Globus pallidus (tissue), 1 donor: ENCODE results near the gene FHL1.
A peak's percentile ranks its signal among the peaks of the same experiment; 100 is the strongest.

Source experiments
- DNase-seq: peaks from one replicate; pipeline ENCODE4 v3.0.0-alpha.2; 2015; ENCODE audit warnings: low spot score

The FHL1 gene

GRCh38 chrX:136185401-136186022 lies 38.2 kb downstream of the FHL1 start:
- no peak for DNase-seq

GRCh38 chrX:136186023-136186413 lies 38.7 kb downstream of the FHL1 start:
- DNase-seq: no peak

- DNase-seq: no peak
Observed at GRCh38 chrX:136189222-136189621, 41.9 kb downstream of the FHL1 start.

DNA sequence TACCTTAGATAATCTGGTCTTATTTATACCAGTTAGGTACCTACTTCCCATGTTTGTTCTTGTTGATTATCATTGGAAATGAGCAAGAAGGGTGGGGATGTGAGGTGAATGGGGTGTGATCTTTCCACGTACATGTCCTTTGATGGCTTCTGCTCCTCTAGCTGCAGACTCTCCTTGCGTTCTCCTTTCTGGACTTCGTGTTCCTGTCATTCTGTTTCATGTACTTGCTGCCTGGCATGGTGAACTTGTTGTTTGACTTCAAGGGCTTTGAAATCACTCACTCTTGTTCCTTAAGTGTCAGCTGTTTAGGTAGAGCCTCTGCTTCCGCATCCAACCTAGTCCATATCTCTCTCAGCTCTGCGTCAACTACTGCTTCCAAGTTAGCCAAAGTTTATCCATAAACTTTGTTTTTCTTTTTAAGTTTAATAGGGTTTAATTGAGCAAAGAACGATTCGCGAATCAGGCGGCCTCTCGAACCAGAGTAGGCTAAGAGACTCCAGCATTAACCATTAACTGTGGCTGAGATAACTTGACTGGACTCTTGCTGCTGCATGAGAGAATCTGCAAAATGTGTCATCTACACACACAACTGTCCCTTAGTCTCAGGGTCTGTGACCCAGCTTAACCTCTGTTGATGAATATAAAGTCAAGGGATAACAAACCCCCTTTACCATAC lies 42.8 kb downstream of the FHL1 start:
- DNase-seq: no peak

DNA sequence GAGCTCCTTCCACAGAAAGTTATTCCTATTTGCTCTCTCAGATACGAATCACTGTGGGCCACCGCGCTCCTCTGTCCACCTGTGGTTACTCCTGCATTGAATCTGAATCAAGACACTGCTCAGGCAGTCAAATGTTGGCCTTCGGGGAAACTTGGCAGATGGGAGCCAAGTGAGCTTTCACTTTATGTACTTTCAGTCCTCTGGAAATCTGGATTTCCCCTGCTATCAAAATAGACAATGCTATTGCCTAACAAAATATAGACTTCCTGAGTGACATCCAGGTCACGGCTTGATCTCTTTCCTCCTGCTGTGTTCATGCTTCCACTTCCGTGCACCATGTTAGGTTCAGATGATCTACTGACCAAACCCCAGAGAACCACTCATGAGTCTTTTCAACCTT lies 43.8 kb downstream of the FHL1 start:
- DNase-seq: no peak

GRCh38 chrX:136192135-136192534 lies 44.8 kb downstream of the FHL1 start:
- DNase-seq: no peak

- no peak for DNase-seq
Observed at GRCh38 chrX:136192839-136193414, 45.6 kb downstream of the FHL1 start.

DNA sequence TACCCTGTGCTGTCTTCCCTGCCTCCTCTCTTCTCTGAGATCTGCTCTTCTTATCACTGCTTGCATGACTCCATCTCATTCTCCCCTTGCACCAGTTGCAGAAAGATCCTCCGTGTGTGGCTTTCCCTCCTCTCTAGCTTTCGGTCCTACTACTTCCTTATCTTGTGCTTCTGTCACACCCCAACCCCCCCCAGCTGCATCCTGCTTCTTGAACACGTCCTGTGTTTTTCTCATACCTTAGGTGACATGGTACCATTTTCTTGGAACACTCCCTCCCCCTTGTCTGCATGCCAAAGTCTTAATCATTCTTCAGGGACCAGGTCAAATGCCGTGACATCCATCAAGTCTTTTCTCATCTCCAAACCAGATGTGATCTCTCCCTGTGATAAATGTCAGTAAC lies 46.4 kb downstream of the FHL1 start:
- no peak for DNase-seq

DNA sequence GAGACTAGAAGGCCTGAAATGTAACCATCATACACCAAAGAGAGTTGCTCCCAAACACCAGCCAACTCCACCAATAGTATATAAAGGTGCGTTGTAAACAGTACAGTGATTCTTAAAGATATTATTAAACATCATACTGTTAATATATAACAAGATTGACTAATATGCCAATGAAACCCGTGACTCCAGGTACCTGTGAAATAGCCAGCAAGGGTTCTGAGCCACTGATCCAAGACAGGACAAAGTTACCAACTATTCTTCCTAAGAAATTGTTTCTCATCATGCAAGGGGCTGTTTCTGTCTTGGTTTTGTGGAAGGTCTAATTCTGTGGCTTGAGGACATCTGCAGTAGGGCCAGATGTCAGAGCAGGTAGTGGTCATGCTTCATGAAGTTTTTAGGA lies 47.2 kb downstream of the FHL1 start:
- DNase-seq: no peak

DNA sequence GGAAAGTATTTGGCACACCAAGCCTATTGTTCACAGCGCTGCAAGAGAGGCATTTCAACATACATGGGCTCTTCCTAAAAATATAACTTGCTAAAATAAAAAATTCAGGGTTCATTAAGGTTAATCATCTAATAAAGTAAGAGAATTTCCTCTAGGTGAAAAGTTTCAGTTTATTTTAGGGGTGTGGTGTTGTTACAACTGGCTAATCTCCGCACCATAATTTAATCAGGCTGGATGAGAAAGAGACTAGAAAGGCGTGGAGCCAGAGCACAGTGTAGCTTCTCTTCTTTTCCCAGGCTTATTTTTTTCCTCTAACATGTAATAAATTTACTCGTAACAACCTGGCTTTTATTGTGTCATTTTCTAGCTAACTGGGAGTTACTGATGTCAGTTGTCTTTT lies 47.9 kb downstream of the FHL1 start:
- no peak for DNase-seq

- DNase-seq: no peak
Observed at GRCh38 chrX:136196691-136197155, 49.4 kb downstream of the FHL1 start.

DNA sequence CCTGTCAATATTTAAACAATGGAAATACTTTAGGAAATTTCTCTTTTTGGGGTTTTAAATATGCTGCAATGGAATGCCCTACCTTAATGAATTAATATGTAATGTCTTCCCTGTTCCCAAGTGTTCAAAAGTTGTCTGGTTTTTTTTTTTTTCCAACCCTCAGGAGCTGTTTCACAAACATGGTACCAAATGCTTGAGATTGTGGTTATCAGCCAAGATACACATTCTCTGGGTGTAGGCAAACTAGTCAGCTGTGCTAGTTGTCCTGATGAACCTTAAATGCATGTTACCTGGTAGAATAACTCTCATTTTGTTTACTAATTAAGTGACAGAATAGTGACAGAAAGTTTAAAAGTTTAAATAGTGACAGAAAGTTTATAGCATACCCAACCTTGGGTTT lies 50.7 kb downstream of the FHL1 start:
- no peak for DNase-seq

DNA sequence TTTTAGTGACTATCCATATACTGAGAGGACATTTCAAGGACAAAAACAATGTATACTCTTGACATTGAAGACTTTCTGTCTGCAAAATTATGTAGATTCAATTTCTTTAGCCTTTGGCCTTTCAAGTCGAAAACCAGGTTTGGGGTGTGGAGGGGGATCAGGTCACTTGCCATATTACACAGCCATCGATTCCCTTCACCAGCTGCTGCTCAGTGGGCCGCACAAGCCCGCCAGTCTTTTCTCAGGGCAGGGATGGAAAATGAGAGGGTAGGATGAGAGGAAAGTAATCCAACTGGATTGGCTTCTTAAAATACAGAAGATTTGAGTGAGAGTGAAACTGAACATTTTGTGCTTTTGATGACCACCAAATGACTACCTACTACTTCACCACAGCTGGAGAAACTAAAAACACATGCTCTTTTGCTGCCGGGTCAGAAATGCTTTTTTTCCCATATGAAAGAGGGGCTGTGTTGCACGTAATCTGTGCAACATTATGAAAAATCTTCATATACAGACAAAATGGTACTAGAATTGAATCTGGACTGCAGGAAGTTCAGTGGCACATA lies 51.4 kb downstream of the FHL1 start:
- DNase-seq: no peak

- DNase-seq: no peak
Observed at GRCh38 chrX:136199365-136199764, 52.0 kb downstream of the FHL1 start.

- DNase-seq: peak; percentile 6
Observed at GRCh38 chrX:136200466-136200865, 53.1 kb downstream of the FHL1 start.

DNA sequence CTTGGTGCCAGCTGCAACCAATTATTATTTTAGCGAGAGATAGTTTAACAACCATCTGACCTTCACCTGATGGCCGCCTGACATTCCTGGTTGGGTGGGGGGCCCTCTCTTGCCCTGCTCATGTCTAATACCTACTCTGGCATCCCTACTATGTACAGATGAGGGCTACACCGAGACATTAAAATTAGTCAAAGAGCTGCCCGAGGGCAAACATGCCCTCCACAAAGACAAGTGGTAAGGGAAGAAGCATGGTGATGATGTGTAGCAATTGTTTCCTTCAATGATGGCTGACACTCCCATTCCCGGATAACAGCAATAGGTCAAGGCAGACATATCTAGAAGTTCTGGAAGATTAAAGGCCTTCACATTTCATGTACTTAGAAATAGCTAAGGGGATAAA lies 54.3 kb downstream of the FHL1 start:
- DNase-seq: no peak

- DNase-seq: no peak
Observed at GRCh38 chrX:136202889-136203288, 55.6 kb downstream of the FHL1 start.

GRCh38 chrX:136203438-136203837 lies 56.1 kb downstream of the FHL1 start:
- no peak for DNase-seq

- DNase-seq: no peak
Observed at GRCh38 chrX:136203951-136204350, 56.6 kb downstream of the FHL1 start.

DNA sequence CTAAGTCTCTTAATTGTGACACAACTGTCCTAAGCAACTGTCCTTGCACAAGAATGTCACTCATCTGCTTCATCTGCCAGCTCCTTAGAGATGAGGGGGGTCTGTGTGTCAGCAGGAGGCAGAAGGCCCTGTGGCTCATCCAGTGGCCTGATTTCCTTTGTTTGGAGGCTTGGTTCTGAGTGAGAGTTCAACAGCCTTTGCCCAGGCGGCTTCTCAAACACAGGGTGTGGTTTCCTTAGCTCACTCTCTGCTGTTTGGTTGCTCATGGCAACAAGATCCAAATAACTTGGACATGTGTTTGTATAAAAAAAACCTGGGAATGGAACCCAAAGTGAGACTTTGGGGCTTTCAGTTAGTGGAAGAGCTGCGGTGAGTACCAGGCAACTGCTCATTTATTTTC lies 57.2 kb downstream of the FHL1 start:
- DNase-seq: no peak

DNA sequence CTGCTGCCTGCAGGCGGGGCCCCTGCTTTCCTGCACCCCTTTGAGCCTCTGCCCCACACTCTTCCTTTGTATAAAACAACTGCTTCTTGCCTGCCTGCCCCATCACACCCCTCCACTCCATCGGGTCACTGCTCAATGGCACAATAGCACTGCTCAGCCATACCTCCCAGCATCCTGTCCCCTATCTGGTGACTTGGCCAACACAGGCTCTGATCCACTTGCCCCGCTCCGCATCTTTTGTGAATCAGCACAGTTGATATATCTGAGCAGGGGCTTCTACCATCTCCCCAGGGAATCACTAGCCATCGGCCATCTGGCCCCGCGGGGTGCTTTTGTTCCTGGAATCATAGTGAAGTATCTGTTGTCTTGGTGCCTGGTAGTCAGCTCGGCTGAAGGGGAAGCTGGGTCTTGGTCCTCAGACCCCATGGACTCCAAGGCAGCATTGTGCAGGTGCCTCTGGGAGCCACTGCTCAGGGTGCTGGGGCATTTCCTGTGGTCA lies 58.6 kb downstream of the FHL1 start:
- DNase-seq: no peak

DNA sequence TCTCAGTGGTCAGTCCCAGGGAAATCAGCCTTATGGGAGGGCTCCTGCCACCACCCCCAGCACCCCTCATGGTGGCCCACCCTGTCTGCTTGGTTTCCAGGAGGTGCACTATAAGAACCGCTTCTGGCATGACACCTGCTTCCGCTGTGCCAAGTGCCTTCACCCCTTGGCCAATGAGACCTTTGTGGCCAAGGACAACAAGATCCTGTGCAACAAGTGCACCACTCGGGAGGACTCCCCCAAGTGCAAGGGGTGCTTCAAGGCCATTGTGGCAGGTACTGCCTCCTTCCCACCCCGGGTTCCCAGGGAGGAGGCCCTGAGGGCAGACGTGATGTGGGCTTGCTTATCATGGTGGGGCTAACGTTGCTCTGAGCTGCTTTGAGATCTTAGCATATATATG lies 59.6 kb downstream of the FHL1 start:
- DNase-seq: no peak

DNA sequence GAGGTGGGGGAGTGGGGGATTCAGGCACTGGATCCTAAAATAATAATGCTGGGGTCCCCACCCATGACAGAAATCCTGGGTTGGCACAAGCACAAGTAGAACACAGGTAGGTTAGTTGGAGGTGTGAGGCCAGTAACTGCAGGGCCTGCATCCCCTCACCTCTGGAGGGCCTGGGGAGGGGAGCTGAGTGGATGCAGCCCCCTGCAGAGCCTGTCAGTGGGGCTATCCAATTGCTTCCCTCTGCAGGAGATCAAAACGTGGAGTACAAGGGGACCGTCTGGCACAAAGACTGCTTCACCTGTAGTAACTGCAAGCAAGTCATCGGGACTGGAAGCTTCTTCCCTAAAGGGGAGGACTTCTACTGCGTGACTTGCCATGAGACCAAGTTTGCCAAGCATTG lies 60.2 kb downstream of the FHL1 start:
- DNase-seq: no peak
